ENCODE data around the gene CLCN7.

CLCN7 gene

DNA sequence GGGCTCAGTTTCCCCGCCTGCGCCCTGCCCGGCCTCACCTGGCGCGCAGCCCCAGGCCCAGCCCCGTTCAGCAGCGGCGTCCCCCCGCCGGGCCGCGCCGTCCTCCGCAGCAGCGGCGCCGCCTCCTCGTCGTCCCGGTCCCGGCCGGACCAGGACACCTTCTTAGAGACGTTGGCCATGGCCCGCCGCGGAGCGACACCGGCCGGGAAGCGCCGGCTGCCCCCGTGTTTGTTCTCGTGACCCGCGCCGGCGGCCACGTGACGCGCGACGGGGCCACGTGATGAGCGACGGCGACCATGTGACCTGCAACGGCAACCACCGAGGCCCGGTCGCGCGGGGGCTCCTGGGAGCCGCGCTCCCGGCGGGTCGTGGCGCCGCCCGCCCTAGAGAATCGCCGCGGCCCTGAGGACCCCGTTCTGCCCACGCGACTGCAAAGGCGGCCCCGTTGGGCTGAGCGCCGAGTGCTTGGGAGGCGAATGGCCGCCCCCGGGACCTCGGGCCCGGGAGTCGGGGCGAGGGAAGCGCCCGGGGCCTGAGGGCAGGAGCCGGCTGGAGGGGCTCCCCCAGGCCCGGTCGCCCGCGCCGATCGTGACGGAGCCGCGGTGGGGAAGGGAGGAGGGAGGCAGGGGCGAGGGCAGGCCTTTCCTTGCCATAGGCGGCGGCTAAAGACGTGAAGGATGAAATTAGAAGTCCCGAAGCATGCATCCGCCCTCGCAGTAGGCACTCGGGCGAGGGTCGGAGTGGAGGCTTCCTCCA lies at the start of gene CLCN7:
Gene CLCN7 (minus strand): TSS at position 233 of the 756 bp plus-strand sequence. CDS start 54 bp downstream, at position 179.
- DNase-seq, result peak; percentile 54 to 84 (median 74)

- no peak for DNase-seq
Observed at GRCh38 chr16:1524366-1524765, 49.5 kb upstream of the CLCN7 start.

GRCh38 chr16:1523581-1524245 lies 48.9 kb upstream of the CLCN7 start:
- DNase-seq, result no peak

DNA sequence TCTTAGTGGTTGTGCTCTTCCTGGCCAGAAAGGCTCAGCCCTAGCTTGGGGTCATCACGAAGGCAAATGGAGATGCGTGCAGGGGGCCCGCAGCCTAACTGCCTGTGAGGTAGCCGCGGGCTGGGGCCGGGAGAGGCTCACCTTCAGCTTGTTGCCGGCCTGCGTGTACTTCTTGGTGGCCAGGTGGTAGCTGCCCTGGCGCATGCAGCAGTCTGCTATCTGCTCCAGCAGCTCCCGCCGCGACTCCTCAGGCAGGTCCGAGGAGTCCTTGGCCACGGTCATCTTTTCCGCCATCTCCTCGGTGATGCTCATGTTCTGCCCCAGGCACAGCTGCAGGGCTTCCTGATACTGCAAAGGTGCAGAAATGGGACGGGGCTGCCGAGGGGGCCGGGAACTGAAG lies 45.6 kb upstream of the CLCN7 start:
- no peak for DNase-seq

DNA sequence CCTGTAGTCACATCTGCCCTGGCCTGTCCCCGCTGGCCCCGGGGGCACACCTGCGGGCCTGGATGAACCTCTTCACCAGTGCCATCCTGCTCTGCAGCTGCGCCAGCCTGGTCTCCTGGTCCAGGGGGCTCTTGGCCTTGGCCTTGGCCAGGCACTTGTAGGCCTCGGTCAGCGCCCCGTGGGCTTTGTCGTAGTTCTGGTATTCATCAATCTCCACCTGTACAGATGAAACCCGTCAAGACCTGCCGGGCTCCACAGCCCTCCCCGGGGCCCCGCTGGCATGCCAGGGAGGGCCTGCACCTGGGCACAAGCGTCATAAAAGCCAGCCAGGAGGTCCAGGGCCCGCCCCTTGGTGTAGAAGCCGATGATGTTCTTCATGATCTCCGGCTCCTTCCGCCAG lies 45.0 kb upstream of the CLCN7 start:
- no peak for DNase-seq

GRCh38 chr16:1518626-1519135 lies 43.9 kb upstream of the CLCN7 start:
- no peak for DNase-seq

DNA sequence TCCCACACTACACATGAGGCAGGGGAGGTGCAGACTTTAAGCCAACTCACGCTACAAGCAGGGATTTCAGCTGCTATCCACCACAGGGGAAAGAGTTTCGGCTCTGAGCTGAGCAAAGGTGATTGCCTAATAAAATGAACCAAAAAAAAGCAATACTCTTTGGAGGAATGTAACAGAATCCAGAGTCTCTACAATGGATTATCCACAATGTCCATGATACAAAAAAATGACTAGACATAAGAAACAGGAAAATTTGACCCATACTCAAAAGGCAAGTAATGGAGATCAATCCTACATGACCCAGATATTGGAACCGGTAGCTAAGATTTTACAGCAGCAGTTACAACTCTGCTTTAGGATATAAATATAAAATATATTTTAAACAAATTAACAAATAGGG lies 39.7 kb upstream of the CLCN7 start:
- no peak for DNase-seq

- no peak for DNase-seq
Observed at GRCh38 chr16:1512774-1513173, 37.9 kb upstream of the CLCN7 start.

- no peak for DNase-seq
Observed at GRCh38 chr16:1511662-1512569, 37.1 kb upstream of the CLCN7 start.

DNA sequence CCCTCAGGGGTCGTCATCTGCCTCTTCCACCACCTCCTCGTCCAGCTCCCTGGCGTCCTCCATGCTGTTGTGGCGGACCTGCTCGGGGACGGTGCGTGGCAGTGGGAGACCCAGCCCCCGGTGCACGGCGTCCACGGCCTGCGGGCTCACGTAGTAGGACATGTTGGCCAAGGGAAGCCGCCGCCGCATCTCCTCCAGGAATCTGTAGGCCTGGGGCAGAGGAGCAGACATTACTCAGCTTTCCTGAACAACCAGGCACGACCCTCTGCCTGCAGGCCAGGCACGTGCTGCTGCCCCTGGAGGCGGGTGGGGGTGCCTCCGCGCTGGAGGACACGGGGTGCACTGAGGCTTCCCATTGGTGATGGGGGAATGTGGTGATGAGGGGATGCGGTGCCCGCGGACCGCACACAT lies 36.1 kb upstream of the CLCN7 start:
- no peak for DNase-seq

- DNase-seq, result no peak
Observed at GRCh38 chr16:1510272-1510671, 35.4 kb upstream of the CLCN7 start.

GRCh38 chr16:1509307-1510221 lies 34.7 kb upstream of the CLCN7 start:
- DNase-seq, result no peak

DNA sequence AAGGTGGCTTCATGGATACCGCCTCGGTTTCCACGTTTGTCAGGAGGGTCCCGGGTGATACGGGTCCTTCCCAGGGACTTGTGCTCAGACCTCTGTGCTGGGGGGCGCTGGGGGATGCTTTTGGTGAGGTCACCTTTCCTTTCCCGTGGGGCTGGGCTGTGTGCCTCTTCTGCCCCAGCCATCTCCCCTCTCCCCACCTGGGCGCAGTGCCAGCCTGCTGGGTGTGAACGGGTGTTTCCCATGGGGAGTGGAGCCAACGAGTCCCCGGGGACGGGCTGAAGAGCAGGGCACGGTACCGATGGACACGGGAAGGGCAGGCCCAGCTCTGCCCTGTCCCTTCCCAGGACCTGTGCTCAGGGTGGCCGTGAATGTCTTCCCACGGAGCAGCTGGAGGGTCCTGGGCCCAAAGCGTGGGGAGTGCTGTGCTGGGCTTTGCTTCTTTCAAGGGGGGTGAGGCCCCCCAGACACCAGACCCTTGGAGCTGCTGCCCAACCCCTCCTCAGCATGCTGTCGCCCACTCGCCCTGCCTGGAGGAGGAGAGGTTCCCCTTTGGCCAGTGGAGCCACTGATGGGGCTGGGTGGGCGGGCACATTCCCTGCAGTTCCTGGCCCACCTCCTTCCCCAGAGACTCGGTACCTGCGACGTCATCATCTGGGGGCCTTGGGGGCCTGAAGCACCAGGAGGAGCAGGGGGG lies 33.8 kb upstream of the CLCN7 start:
- no peak for DNase-seq

GRCh38 chr16:1506494-1507213 lies 31.8 kb upstream of the CLCN7 start:
- DNase-seq, result no peak

GRCh38 chr16:1505912-1506311 lies 31.1 kb upstream of the CLCN7 start:
- no peak for DNase-seq

GRCh38 chr16:1505073-1505844 lies 30.4 kb upstream of the CLCN7 start:
- DNase-seq, result no peak

GRCh38 chr16:1503110-1503955 lies 28.5 kb upstream of the CLCN7 start:
- no peak for DNase-seq

- no peak for DNase-seq
Observed at GRCh38 chr16:1502092-1503004, 27.5 kb upstream of the CLCN7 start.

Data from activated naive CD4-positive, alpha-beta T cell (primary cell).